Upper lobe of right lung (tissue), 1 donor: ENCODE measurements around the gene PVR. TPM values are rescaled to one million over a fixed set of nuclear protein-coding genes. Genes with fewer than 3 reads are reported as not detected.
"Not testable (repeated sequence)": the region's sequence is repeated elsewhere in the genome, so short reads cannot be mapped to it uniquely, and the experiment has no call there.

Experiments used
- ATAC-seq: fragments of 200-7000 bp; cut with Tn5 transposase; one replicate; pipeline ENCODE4 v1.9.1; 2020; ENCODE audit warnings: mild to moderate bottlenecking, moderate library complexity
- DNase-seq: peaks from one replicate; pipeline ENCODE4 v3.0.0-alpha.2; 2020
- H3K27ac ChIP-seq: fragments of 200-600 bp; one replicate; pipeline ENCODE4 v1.8.0; 2022
- H3K27me3 ChIP-seq: fragments of 200-600 bp; one replicate; pipeline ENCODE4 v1.8.0; 2022; ENCODE audit warnings: mild to moderate bottlenecking
- H3K36me3 ChIP-seq: fragments of 200-600 bp; one replicate; pipeline ENCODE4 v1.8.0; 2022
- H3K4me1 ChIP-seq: fragments of 200-600 bp; one replicate; pipeline ENCODE4 v1.8.0; 2022
- H3K4me3 ChIP-seq: fragments of 200-600 bp; one replicate; pipeline ENCODE4 v1.8.0; 2022; ENCODE audit warnings: mild to moderate bottlenecking
- H3K9me3 ChIP-seq: fragments of 200-600 bp; one replicate; pipeline ENCODE4 v1.8.0; 2022
- intact Hi-C: fragments of 100-400 bp; cut with DNase I; formaldehyde crosslinking; loops from one replicate; pipeline ENCODE4 v1.11.0; 2022
- total RNA-seq: library from RNA; stranded (reverse); fragmentation: NEBNext Ultra II Directional; extraction: Animal tissue kit (Norgen Biotek cat#: 25700); gene quantifications from one replicate; pipeline ENCODE4 v1.2.1, GENCODE V29; 2021
- TF ChIP-seq, protein P1 (sequence below): fragments of 200-600 bp; IDR thresholded peaks from one replicate; pipeline ENCODE4 v1.8.0; 2022; ENCODE audit warnings: antibody characterized with exemption
- donor health status: DM: no; HTN: yes; CAD: no; lungs with severe emphysema.

PVR gene
- total RNA-seq, 1 donor from 2014 or later, result 40.8 TPM

DNA sequence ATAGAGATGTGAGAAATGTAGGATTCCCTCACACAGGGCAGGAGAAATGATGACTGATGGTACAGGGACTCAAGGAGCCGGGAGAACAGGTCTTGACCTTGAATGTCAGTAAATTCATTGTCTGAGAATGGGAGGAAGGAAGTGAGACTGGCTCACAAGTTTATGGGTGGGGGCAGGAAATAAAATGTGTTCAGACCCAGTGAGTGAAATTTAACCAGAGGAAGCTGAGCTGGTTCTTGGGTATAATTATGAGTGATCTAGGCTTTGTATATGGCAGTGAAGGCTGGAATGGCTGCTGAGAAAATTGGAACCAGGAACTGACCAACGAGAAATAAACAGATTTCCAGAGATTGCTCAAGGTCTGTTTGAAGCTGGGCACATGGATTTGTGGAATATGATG, 36.7 kb upstream of the PVR start:
- intact Hi-C loops, result no loop called here
- no peak for DNase-seq
- Histone ChIP-seq H3K4me3 (no peak overlapping the region), H3K36me3 (no peaks in the 10 kb centered on the region), H3K4me1 (peaks cover 22% of the 10 kb centered on the region), H3K9me3 (no peaks in the 10 kb centered on the region), H3K27me3 (no peaks in the 10 kb centered on the region), H3K27ac (no peak overlapping the region)
- TF ChIP-seq, protein P1, sequence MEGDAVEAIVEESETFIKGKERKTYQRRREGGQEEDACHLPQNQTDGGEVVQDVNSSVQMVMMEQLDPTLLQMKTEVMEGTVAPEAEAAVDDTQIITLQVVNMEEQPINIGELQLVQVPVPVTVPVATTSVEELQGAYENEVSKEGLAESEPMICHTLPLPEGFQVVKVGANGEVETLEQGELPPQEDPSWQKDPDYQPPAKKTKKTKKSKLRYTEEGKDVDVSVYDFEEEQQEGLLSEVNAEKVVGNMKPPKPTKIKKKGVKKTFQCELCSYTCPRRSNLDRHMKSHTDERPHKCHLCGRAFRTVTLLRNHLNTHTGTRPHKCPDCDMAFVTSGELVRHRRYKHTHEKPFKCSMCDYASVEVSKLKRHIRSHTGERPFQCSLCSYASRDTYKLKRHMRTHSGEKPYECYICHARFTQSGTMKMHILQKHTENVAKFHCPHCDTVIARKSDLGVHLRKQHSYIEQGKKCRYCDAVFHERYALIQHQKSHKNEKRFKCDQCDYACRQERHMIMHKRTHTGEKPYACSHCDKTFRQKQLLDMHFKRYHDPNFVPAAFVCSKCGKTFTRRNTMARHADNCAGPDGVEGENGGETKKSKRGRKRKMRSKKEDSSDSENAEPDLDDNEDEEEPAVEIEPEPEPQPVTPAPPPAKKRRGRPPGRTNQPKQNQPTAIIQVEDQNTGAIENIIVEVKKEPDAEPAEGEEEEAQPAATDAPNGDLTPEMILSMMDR, result no peak
- peak; percentile 47 for ATAC-seq

DNA sequence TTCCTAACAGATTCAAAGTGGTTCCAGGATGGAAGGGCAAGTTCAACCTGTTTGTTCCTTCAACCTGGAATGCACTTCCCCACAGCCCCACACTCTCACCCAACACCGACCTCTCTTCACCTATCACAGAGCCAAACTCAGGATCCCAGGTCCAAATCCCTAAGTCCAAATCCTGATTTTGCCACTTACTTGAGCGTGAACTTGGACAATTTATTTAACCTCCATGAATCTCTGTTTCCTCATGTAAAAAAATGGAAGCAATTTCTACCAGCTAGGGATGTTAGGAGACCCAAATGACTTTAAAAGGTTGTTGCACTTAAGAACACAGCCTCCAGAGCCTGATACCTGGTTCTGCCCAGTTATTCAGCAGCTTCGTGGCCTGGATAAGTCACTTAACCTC, 35.8 kb upstream of the PVR start:
- Histone ChIP-seq H3K9me3 (no peaks in the 10 kb centered on the region), H3K4me3 (no peak overlapping the region), H3K4me1 (peaks cover 22% of the 10 kb centered on the region), H3K36me3 (no peaks in the 10 kb centered on the region), H3K27me3 (no peaks in the 10 kb centered on the region), H3K27ac (no peak overlapping the region)
- ATAC-seq (no peak), DNase-seq (no peak)
- intact Hi-C loops, result no loop called here
- TF ChIP-seq, protein P1, result no peak

DNA sequence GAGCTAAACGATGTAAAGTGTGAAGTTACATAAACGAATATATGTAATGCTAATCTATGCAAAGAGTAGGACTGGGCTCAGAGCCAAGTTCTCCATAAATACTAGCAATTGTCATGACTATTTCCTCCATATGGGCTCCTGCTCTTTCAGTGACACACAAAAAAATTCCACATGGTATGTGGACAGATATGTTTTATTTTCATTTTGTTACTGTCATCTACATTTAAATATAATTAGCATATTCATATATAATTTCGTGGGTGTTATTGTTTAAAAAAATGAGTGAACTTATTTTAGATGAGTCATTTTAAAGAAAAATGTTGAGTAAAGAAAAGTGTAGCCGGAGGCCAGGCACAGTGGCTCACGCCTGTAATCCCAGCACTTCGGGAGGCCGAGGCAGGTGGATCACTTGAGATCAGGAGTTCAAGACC, 35.3 kb upstream of the PVR start:
- Histone ChIP-seq H3K9me3 (no peaks in the 10 kb centered on the region), H3K27ac (no peak overlapping the region), H3K4me3 (no peak overlapping the region), H3K4me1 (peaks cover 17% of the 10 kb centered on the region), H3K36me3 (no peaks in the 10 kb centered on the region), H3K27me3 (no peaks in the 10 kb centered on the region)
- ATAC-seq (no peak), DNase-seq (no peak)
- intact Hi-C loops, result no loop called here
- TF ChIP-seq, protein P1, result no peak

DNA sequence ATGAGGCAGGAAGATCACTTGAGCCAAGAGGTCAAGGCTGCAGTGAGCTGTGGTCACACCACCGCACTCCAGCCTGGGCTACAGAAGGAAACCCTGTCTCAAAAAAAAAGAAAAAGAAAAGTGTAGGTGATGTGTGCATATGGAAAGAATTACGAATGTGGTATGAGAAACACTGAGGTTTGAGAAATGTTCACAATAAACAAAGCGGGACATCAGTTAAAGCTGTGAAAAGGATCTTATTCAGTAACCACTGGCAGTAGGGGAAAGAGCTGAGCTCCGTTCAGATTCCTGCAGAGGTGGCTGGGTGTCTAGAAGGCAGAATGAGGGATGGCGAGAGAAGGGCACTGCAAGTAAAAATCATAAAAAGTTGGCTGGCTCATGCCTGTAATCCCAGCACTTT, 34.5 kb upstream of the PVR start:
- TF ChIP-seq, protein P1, result no peak
- H3K4me3 ChIP-seq, result no peak overlapping the region
- H3K9me3 ChIP-seq, result no peaks in the 10 kb centered on the region
- intact Hi-C loops, result no loop called here
- H3K36me3 ChIP-seq, result no peaks in the 10 kb centered on the region
- H3K27ac ChIP-seq, result no peak overlapping the region
- ATAC-seq (no peak), DNase-seq (no peak)
- H3K27me3 ChIP-seq, result no peaks in the 10 kb centered on the region
- H3K4me1 ChIP-seq, result peaks cover 13% of the 10 kb centered on the region

DNA sequence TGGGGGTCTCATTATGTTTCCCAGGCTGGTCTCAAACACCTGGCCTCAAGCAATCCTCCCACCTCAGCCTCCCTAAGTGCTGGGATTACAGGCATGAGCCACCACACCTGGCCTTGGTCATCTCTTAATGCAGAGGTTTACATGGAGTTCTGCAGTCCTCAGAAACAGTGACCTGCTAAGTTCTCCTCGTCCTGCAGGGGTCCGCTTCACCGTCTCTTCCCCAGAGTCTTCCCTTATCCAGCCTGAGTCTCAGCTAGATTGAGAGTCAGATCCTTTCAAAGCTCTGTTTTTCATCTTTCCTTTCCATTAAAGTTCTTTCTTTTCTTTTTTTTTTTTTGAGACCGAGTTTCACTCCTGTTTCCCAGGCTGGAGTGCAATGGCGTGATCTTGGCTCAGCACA, 33.2 kb upstream of the PVR start:
- H3K4me1 ChIP-seq, result peaks cover 13% of the 10 kb centered on the region
- H3K36me3 ChIP-seq, DNase-seq, H3K9me3 ChIP-seq, H3K27ac ChIP-seq, intact Hi-C loops, H3K4me3 ChIP-seq, H3K27me3 ChIP-seq: not testable (repeated sequence)
- peak; percentile 71 for ATAC-seq
- TF ChIP-seq, protein P1, result peak; percentile 41

DNA sequence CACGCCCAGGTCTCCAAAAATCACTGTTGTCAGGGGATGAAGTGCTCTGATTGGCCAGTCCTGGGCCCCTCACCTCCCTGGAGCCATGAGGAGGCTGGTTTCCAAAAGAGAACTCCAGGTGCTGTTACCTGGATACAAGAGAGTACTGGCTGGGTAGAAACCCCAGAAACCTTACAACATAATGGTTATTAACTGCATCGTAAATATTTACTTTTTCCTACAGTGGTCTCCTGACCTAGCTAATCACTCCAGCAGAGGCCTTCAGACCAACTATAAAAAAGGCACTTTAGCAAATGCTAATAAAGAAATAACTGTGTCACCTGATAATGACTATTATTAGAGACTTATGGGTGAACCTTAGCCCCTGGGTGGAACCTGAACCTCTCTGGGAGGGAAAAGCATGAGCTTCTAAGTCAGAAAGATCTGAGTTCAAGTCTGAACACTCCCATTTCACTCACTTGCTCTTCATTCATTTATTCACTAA, 31.9 kb upstream of the PVR start:
- intact Hi-C loops, result no loop called here
- TF ChIP-seq, protein P1, result no peak
- Histone ChIP-seq H3K4me1 (peaks cover 13% of the 10 kb centered on the region), H3K27ac (peak overlapping the region; percentile 24), H3K4me3 (no peak overlapping the region), H3K36me3 (no peaks in the 10 kb centered on the region), H3K9me3 (no peaks in the 10 kb centered on the region), H3K27me3 (no peaks in the 10 kb centered on the region)
- DNase-seq (no peak), ATAC-seq (peak; percentile 84)
